Activated CD4-positive, alpha-beta memory T cell treated with anti-CD3 and anti-CD28 coated beads, Interleukin-2, amount 10 ng/mL, durations not matched to agents 7 days and 5 days (primary cell): ENCODE results near the gene CANX. TPM values are rescaled to one million over a fixed set of nuclear protein-coding genes. Genes with fewer than 3 reads are reported as not detected.
"Not testable (repeated sequence)": the region's sequence is repeated elsewhere in the genome, so short reads cannot be mapped to it uniquely, and the experiment has no call there.

ENCODE experiments used
- CTCF ChIA-PET: fragments of 350-600 bp; sonication (Branson Sonifier 250); formaldehyde crosslinking; loops from one replicate; lab custom pipeline; 2021; ENCODE audit warnings: antibody characterized with exemption, inconsistent platforms; lab: Charles Lee
- POLR2A ChIA-PET: fragments of 350-600 bp; sonication (Branson Sonifier 250); formaldehyde crosslinking; loops from one replicate; lab custom pipeline; 2021; ENCODE audit warnings: antibody characterized with exemption; lab: Charles Lee
- DNase-seq: peaks from one replicate; pipeline ENCODE4 v3.0.0-alpha.2; 2020
- H3K27ac Mint-ChIP-seq: one replicate; pipeline ENCODE4 v1.8.0; 2021; ENCODE audit warnings: mild to moderate bottlenecking, mixed read lengths
- H3K27me3 Mint-ChIP-seq: one replicate; pipeline ENCODE4 v1.8.0; 2021; ENCODE audit warnings: mixed read lengths
- H3K36me3 Mint-ChIP-seq: one replicate; pipeline ENCODE4 v1.8.0; 2021; ENCODE audit warnings: low read depth, mixed read lengths
- H3K4me1 Mint-ChIP-seq: one replicate; pipeline ENCODE4 v1.8.0; 2021; ENCODE audit warnings: mixed read lengths
- H3K4me3 Mint-ChIP-seq: one replicate; pipeline ENCODE4 v1.8.0; 2021; ENCODE audit warnings: mild to moderate bottlenecking, mixed read lengths
- H3K9me3 Mint-ChIP-seq: one replicate; pipeline ENCODE4 v1.8.0; 2021; ENCODE audit warnings: mixed read lengths
- total RNA-seq, 2 experiments: library from RNA; stranded (reverse); gene quantifications; one replicate each; pipeline ENCODE4 v1.2.3, GENCODE V29; 2021

The CANX gene
- 100 to 1,000 TPM; 418 to 428 TPM for total RNA-seq

DNA sequence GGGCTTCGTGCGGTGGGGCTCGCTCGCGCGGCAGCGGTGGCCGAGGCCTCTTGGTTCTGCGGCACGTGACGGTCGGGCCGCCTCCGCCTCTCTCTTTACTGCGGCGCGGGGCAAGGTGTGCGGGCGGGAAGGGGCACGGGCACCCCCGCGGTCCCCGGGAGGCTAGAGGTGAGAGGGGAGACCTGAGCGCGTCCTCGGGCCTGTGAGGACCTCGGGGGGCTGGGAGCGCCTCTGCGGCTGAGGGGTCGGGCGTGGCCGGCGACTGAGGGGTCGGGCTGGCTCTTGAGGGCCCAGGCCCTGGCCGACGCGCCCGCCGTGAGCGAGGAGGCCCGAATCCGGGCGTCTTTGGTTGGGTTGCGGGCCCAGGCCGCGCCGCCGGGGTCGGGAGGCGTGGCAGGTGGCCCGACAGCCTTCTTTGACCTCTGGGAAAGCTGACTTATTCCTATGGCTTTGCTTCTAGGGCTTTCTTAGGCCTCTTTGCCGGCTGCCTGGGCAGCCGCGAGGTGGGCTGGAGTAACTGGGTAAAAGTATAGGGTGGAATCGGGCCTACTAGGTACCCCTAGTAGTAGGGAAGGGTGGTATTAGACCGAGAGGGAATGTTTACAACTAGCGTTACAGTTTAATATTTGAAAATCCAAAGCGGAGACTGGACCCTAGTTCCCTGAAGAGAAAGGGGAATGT, at the start of gene CANX:
Gene CANX, plus strand, starts transcription at position 33 of the 681 bp plus-strand sequence. CDS start 6,715 bp downstream, outside the sequence.
- H3K9me3 Mint-ChIP-seq: no peaks in the 10 kb centered on the region
- peaks cover 47% of the 10 kb centered on the region for H3K36me3 Mint-ChIP-seq
- H3K27ac Mint-ChIP-seq: peak within 1 kb of the TSS; percentile 98
- POLR2A ChIA-PET: interaction anchor here (0.8 to 8.2 kb wide), 20 partner anchors 13 to 149 kb away, joined by 3 to 87 read pairs (median 5); partner anchors contain the start of genes CBY3, HNRNPH1, MAML1 and RUFY1
- peaks cover 48% of the 10 kb centered on the region for H3K4me1 Mint-ChIP-seq
- CTCF ChIA-PET: interaction anchor here (1.2 to 2.0 kb wide), 3 partner anchors 21 to 76 kb away, joined by 3 to 7 read pairs (median 3); partner anchors contain the start of gene HNRNPH1
- peak within 1 kb of the TSS; percentile 99 for H3K4me3 Mint-ChIP-seq
- H3K27me3 Mint-ChIP-seq: no peaks in the 10 kb centered on the region
- DNase-seq: no peak

- CTCF ChIA-PET, POLR2A ChIA-PET, H3K4me1 Mint-ChIP-seq, H3K27ac Mint-ChIP-seq, H3K36me3 Mint-ChIP-seq, H3K4me3 Mint-ChIP-seq, DNase-seq, H3K9me3 Mint-ChIP-seq, H3K27me3 Mint-ChIP-seq: not testable (repeated sequence)
Observed at GRCh38 chr5:179649166-179649703, 49.5 kb upstream of the CANX start.

DNA sequence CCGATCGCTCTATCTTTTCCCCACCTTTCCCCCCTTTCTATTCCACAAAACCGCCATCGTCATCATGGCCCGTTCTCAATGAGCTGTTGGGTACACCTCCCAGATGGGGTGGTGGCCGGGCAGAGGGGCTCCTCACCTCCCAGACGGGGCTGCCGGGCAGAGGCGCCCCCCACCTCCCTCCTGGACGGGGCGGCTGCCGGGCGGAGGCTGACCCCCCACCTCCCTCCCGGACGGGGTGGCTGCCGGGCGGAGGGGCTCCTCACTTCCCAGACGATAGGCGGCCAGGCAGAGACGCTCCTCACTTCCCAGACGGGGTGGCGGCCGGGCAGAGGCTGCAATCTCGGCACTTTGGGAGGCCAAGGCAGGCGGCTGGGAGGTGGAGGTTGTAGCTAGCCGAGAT, 48.5 kb upstream of the CANX start:
- H3K27ac Mint-ChIP-seq, CTCF ChIA-PET, H3K36me3 Mint-ChIP-seq, H3K4me3 Mint-ChIP-seq, H3K4me1 Mint-ChIP-seq, POLR2A ChIA-PET, H3K9me3 Mint-ChIP-seq, DNase-seq, H3K27me3 Mint-ChIP-seq: not testable (repeated sequence)

- not testable (repeated sequence) for H3K9me3 Mint-ChIP-seq, H3K27me3 Mint-ChIP-seq
Observed at GRCh38 chr5:179653135-179653534, 45.6 kb upstream of the CANX start.

DNA sequence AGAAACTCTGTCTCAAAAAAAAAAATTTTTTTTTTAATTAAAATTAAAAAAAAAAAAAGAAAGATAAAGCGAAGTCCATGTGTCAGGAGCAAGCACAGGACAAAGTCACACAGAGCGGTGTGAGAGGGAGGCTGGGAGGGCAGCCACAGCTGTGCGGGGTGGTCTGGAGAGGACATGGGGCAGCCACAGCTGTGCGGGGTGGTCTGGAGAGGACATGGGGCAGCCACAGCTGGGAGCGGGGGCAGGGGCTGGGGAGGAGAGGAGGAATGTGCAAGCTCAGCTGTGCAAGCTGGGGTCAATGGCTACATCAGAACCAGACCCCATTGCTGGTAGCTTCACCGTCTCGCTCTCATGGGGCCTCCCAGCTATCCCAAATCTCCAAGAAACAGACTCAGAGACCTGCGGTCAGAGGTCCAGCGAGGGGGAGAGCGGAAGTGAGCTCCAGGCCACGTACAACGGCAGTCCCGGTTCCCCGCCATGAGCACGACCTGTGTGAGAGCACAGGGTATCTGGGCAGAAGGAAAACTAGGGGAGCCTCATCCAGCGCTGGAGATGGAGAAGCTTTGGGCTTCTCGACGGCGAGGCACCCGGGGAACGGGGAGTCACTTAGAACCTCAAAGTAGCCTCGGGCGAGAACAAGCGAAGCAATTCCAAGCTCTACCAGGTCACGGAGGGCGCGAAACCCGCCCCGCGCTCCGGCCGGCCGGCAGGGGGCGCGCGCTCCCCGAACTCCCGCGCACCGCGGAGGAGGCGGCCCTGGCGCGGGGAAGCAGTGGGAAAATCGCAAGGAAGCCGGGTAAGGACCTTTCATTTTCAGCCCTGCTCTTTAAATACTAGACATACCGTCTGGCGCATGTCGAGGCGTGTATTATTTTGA, 41.2 kb upstream of the CANX start:
- H3K9me3 Mint-ChIP-seq, CTCF ChIA-PET, H3K4me3 Mint-ChIP-seq, H3K27ac Mint-ChIP-seq, H3K27me3 Mint-ChIP-seq, H3K36me3 Mint-ChIP-seq, POLR2A ChIA-PET, H3K4me1 Mint-ChIP-seq, DNase-seq: not testable (repeated sequence)

More at GRCh38 chr5:179653135-179653534, 45.6 kb upstream of the CANX start:
- H3K4me3 Mint-ChIP-seq, H3K36me3 Mint-ChIP-seq, H3K4me1 Mint-ChIP-seq, CTCF ChIA-PET, H3K27ac Mint-ChIP-seq, DNase-seq, POLR2A ChIA-PET: not testable (repeated sequence)

- DNase-seq, H3K36me3 Mint-ChIP-seq, H3K9me3 Mint-ChIP-seq, CTCF ChIA-PET, H3K4me1 Mint-ChIP-seq, H3K27ac Mint-ChIP-seq, H3K27me3 Mint-ChIP-seq, POLR2A ChIA-PET: not testable (repeated sequence)
- H3K4me3 Mint-ChIP-seq: peak overlapping the region; percentile 72
Observed at GRCh38 chr5:179658179-179658856, 40.4 kb upstream of the CANX start.

DNA sequence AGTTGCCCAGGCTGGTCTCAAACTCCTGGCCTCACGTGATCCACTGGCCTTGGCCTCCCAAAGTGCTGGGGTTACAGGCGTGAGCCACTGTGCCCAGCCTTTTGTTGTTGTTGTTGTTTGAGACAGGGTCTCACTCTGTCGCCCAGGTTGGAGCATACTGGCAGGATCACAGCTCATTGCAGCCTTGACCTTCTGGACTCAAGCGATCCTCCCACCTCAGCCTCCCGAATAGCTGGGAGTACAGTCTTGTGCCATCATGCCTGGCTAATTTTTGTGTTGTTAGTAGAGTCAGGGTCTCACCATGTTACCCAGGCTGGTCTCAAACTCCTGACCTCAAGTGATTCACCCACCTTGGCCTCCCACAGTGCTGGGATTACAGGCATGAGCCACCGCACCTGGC, 37.1 kb upstream of the CANX start:
- ChIA-PET POLR2A (interaction anchor here (1.7 kb wide), 1 partner anchor 16 kb away, joined by 5 read pairs; no protein-coding TSS in a partner anchor), CTCF (interaction anchor here (0.7 kb wide), 1 partner anchor 55 kb away, joined by 3 read pairs; no protein-coding TSS in a partner anchor)
- DNase-seq, H3K27me3 Mint-ChIP-seq, H3K4me3 Mint-ChIP-seq, H3K9me3 Mint-ChIP-seq, H3K4me1 Mint-ChIP-seq, H3K36me3 Mint-ChIP-seq, H3K27ac Mint-ChIP-seq: not testable (repeated sequence)

DNA sequence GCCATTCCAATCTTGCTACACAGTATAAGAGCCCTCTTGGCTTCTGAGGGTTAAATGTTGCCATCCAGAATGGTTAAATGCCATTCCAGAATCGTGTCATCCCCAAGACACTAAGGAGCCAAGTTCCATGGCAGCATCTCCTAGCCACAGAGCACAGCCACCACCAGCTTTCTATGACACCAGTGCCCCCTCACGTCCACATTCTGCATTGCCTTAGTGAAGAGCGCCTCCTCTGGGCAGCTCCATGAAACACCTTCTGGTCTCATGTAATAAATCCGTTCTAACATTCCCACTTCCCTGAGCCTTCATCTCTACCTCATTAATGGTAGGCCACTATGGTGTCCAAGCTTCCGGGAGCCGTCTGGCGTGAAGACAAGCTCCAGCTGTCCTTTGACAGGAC, 30.4 kb upstream of the CANX start:
- Mint-ChIP-seq H3K9me3 (no peaks in the 10 kb centered on the region), H3K36me3 (no peaks in the 10 kb centered on the region), H3K27ac (no peak overlapping the region), H3K27me3 (no peaks in the 10 kb centered on the region), H3K4me3 (no peak overlapping the region), H3K4me1 (peaks cover 3% of the 10 kb centered on the region)
- ChIA-PET POLR2A (interaction anchor here (1.2 to 3.4 kb wide), 2 partner anchors 10 to 45 kb away, joined by 4 to 20 read pairs; partner anchors contain the start of gene HNRNPH1), CTCF (interaction anchor here (0.7 to 2.0 kb wide), 10 partner anchors 9 to 185 kb away, joined by 3 to 12 read pairs (median 4); partner anchors contain the start of genes CBY3 and HNRNPH1)
- peak; percentile 54 for DNase-seq

DNA sequence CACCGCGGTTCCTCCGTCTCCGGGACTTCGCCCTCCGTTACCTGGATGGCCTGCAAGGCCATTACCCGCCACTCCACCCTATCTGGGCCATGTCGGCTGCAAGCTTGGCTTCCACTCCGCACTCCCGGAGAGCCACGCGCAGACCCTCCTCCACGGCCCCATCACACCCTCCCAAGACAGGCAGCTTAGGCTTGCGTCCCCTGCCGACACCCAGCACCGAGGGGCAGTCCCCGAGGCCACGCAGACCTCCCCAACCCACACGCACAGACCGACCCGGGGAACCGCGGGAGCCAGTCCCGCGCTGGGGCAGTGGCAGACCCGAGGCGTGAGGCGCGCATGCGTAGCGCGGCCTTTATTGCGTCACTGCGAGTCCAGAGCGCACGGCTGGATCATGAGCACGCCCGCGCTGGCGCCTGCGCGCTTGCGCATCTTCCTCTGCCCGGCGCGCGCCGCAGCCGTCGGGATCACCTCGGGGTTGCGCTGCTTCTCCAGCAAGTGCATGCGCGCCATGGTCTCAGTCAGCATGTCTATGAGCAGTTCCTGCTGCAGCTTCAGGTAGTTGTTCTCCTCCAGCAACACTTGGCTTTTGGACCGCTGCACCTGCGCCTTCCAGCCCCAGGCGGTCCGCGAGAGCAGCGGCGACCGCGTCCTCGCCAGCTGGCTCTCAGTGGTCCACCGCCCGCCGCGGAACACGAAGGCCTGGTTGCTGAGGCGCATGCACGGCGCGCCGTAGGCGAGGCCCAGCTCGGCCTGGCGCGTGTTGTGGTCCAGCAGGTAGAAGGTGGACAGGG, 20.3 kb upstream of the CANX start:
- DNase-seq: peak; percentile 96
- Mint-ChIP-seq H3K36me3 (peaks cover 33% of the 10 kb centered on the region), H3K27me3 (no peaks in the 10 kb centered on the region), H3K4me3 (peak overlapping the region; percentile 99), H3K9me3 (no peaks in the 10 kb centered on the region), H3K4me1 (peaks cover 41% of the 10 kb centered on the region), H3K27ac (peak overlapping the region; percentile 94)
- ChIA-PET POLR2A (interaction anchor here (0.7 to 5.6 kb wide), 29 partner anchors 9 to 1052 kb away, joined by 3 to 111 read pairs (median 5); partner anchors contain the start of genes CANX, HNRNPH1, MAML1 and RUFY1), CTCF (interaction anchor here (0.5 to 2.6 kb wide), 11 partner anchors 9 to 70 kb away, joined by 3 to 12 read pairs (median 4); partner anchors contain the start of genes HNRNPH1 and MAML1)

DNA sequence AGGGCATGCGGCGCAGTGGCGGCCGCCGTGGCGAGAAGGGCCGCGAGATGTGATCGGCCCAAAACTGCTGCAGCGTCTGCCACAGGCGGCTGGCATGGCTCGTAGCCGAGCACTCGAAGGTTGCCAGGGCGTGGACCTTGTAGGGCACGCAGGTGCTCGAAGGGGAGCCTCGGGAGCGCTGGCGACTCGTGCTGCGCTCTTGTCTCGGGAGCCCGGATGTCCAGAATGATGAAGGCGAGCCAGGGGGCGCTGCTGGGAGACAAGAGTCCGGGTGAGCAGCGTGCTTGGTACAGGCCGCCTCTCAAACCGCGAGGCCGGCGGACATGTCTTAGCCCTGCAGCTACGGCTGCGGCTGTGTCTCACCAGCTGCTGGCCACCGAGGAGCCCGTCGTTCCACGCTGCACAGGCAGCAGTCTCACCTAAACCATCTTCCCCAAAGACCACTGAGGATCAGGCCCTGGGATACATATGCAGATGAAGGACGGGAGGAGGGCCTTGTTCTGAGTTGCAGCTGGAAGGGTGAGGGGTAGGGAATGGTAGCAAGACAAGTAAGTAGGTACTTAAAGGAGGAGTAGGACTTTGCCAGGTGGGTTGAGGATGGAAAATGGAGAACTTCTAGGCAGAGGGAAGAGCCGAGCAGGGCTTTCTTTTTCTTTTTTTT, 19.6 kb upstream of the CANX start:
- CTCF ChIA-PET: interaction anchor here (0.5 to 2.2 kb wide), 7 partner anchors 8 to 84 kb away, joined by 3 to 10 read pairs (median 4); partner anchors contain the start of genes HNRNPH1 and MAML1
- H3K27me3 Mint-ChIP-seq: no peaks in the 10 kb centered on the region
- no peaks in the 10 kb centered on the region for H3K9me3 Mint-ChIP-seq
- peaks cover 41% of the 10 kb centered on the region for H3K4me1 Mint-ChIP-seq
- H3K4me3 Mint-ChIP-seq: peak overlapping the region; percentile 99
- H3K27ac Mint-ChIP-seq: peak overlapping the region; percentile 94
- H3K36me3 Mint-ChIP-seq: peaks cover 36% of the 10 kb centered on the region
- POLR2A ChIA-PET: interaction anchor here (0.7 to 5.6 kb wide), 19 partner anchors 9 to 129 kb away, joined by 3 to 111 read pairs (median 7); partner anchors contain the start of genes CANX, HNRNPH1, MAML1 and RUFY1
- peak; percentile 82 for DNase-seq
